Astrocyte of the cerebellum (primary cell): Measurements from ENCODE around the gene EDN3.

ENCODE experiments used
- DNase-seq: peaks from one replicate; pipeline ENCODE4 v3.0.0-alpha.2; 2011; ENCODE audit warnings: low read depth
- H3K4me3 ChIP-seq: 2 replicates; pipeline ENCODE4 v1.5.1; 2011; ENCODE audit warnings: mild to moderate bottlenecking, low read depth, low read length, moderate library complexity
- in situ Hi-C: cut with HindIII; loops from 2 replicates; pipeline ENCODE4 v1.10.0; 2017; ENCODE audit warnings: low sequenced_read_pairs
- TF ChIP-seq, protein P1 (sequence below): IDR thresholded peaks from 2 replicates; pipeline ENCODE4 v1.5.1; 2012; ENCODE audit warnings: low read length, low read depth, moderate library complexity, mild to moderate bottlenecking; ENCODE audit errors: missing control alignments

Gene EDN3, protein sequence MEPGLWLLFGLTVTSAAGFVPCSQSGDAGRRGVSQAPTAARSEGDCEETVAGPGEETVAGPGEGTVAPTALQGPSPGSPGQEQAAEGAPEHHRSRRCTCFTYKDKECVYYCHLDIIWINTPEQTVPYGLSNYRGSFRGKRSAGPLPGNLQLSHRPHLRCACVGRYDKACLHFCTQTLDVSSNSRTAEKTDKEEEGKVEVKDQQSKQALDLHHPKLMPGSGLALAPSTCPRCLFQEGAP

DNA sequence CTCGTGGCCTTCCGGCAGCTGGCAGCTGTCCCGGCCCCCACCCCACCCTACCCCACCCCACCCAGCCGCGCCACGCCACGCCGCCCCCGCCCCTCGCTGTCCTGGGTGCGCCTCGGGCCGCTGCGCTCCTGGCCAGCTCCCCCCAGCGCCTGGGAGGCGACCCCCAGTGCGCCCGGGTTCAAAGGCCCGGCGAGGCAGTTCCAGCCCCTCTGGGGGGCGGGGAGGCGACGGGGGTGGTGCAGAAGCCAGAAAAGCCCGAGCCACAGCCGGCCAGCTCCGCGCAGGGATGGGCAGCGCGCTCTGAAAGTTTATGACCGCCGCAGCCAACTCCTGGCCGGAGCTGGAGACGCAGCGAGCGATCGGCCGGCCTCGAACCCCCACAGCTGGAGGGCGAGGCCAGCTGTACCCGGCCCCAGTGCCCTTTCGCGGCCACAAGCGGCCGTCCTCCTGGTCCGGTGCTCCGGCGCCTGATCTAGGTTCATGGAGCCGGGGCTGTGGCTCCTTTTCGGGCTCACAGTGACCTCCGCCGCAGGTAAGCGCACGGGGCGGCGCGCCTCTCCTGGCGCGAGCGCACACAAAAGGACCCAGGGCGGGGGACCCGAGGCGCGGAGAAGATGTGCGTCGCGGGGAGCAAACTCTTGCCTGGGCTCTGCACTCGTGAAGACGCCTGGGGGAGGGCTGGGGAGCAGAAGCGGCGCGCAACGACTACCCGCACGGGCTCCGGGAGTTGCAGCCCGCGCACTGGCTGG is at the start of gene EDN3:
EDN3 (plus strand) TSS at position 279 of the 749 bp plus-strand sequence; CDS start at position 481, 202 bp downstream.
- in situ Hi-C loops, result no loop called here
- TF ChIP-seq, protein P1, sequence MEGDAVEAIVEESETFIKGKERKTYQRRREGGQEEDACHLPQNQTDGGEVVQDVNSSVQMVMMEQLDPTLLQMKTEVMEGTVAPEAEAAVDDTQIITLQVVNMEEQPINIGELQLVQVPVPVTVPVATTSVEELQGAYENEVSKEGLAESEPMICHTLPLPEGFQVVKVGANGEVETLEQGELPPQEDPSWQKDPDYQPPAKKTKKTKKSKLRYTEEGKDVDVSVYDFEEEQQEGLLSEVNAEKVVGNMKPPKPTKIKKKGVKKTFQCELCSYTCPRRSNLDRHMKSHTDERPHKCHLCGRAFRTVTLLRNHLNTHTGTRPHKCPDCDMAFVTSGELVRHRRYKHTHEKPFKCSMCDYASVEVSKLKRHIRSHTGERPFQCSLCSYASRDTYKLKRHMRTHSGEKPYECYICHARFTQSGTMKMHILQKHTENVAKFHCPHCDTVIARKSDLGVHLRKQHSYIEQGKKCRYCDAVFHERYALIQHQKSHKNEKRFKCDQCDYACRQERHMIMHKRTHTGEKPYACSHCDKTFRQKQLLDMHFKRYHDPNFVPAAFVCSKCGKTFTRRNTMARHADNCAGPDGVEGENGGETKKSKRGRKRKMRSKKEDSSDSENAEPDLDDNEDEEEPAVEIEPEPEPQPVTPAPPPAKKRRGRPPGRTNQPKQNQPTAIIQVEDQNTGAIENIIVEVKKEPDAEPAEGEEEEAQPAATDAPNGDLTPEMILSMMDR, result no peak
- DNase-seq, result no peak
- H3K4me3 ChIP-seq, result no peak within 1 kb of the TSS

DNA sequence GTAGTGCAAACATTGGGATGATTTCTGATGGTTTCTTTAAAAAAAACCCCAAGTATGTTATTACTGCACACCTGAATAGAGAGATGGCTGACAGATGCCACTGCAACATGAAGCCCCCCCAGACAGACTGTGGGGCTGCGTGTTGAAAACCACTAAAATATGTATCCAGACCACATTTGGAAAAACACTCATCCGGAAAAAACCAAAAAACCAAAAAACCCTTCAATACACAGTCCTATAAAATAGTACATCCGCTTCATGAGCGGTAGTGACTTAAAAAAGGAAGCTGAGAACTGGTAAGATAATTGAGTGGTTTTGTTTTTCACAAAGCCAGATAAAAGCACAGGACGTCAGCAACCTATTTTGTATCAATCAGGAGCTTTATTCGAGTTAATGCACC is 47.1 kb upstream of the EDN3 start:
- no peak overlapping the region for H3K4me3 ChIP-seq
- no peak for DNase-seq
- in situ Hi-C loops, result no loop called here
- TF ChIP-seq, protein P1, result no peak

GRCh38 chr20:59253779-59254319 is 46.6 kb upstream of the EDN3 start:
- no peak overlapping the region for H3K4me3 ChIP-seq
- no peak for DNase-seq
- TF ChIP-seq, protein P1, result no peak
- in situ Hi-C loops, result no loop called here

GRCh38 chr20:59255256-59255655 is 45.2 kb upstream of the EDN3 start:
- in situ Hi-C loops, result no loop called here
- TF ChIP-seq, protein P1, result no peak
- no peak overlapping the region for H3K4me3 ChIP-seq
- DNase-seq, result no peak

DNA sequence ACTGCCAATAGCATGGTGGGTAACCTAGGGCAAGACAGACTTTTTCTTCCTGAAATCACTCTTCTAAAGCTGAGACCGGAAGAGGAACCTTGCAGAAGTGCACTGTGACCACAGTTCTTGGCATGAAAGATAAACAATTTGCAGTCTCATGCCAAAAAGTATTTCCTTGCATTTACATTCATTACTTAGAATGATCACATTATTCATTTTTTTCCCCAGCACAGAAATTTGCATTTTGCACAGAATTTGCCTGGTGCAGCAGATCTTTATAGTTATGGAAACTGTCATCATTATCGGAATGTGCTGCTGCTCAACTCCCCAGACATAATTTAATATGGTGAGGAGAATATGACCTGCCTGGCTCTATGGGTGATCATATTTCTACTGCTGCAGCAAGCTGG is 42.2 kb upstream of the EDN3 start:
- no peak for DNase-seq
- H3K4me3 ChIP-seq, result no peak overlapping the region
- TF ChIP-seq, protein P1, result no peak
- in situ Hi-C loops, result no loop called here

DNA sequence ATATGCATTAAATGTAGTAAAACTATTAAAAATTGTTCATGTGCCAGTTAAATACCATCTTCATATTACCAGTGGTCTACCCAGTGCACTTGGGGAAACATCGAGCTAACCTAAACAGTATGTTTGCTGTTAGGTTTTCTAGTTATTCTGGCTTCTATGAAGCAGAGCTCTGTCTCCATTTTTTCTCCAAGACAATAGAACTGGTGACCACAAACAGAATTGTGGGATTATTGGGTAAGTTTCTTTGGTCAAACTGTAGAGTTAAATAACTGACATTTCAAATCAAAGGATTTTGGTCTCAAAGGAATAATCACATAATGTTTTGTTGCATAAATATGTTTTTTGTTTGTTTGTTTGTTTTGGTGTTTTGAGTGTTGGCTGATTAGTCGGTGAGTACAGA is 40.5 kb upstream of the EDN3 start:
- in situ Hi-C loops, result no loop called here
- TF ChIP-seq, protein P1, result no peak
- H3K4me3 ChIP-seq, result no peak overlapping the region
- DNase-seq, result no peak
